EH (cell line): Measurements from ENCODE around the gene LYSMD3.
A peak's percentile ranks its signal among the peaks of the same experiment; 100 is the strongest.
"Not testable (repeated sequence)": the region's sequence is repeated elsewhere in the genome, so short reads cannot be mapped to it uniquely, and the experiment has no call there.

Source experiments
- DNase-seq: peaks from one replicate; pipeline ENCODE4 v3.0.0-alpha.2; 2015; ENCODE audit warnings: low read depth

Gene LYSMD3

DNA sequence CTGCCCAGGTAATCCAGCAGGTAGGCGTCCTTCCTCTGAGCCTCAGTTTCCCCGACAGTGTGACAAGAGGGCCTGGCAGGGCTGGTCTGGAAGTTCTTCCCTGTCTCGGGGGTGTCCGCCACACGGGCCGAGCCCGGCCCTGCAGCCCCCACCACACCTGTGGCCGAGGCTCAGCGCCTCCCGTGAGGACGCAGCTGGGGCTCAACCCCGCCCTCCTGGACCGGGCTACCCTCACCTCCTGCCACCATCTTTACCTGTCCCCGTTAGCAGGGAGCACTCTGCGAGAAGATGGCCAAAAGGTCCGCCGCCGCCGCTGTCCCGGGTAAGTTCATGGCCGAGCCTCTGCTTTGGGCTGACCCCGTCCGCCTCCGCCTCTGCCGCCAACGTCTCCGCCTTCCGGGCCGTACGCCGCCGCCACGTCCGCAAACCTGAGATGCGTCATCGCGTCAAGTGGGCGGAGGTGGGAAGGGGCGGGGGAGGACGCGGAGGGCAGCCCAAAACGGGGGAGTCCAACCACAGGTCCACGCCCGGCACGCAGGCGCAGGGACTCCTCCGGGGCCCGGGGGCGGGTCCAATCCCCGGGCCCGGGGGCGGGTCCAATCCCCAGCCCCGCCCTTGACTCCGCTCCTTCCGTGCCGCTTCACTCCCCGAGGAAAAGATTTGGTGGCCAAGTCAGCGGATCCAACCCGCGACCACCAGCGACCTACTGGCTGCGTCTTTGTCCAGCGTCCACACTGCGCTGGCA, at the start of gene LYSMD3:
Gene LYSMD3 (minus strand): TSS at position 391 of the 745 bp plus-strand sequence. CDS start 4,295 bp downstream, outside the sequence.
- DNase-seq, result peak; percentile 98

DNA sequence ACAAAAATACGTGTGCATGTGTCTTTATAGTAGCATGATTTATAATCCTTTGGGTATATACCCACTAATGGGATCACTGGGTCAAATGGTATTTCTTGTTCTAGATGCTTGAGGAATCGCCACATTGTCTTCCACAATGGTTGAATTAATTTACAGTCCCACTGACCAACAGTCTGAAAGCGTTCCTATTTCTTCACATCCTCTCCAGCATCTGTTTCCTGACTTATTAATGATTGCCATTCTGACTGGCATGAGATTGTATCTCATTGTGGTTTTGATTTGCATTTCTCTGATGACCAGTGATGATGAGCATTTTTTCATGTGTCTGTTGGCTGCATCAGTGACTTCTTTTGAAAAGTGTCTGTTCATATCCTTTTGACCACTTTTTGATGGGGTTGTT, 47.2 kb upstream of the LYSMD3 start:
- not testable (repeated sequence) for DNase-seq

DNA sequence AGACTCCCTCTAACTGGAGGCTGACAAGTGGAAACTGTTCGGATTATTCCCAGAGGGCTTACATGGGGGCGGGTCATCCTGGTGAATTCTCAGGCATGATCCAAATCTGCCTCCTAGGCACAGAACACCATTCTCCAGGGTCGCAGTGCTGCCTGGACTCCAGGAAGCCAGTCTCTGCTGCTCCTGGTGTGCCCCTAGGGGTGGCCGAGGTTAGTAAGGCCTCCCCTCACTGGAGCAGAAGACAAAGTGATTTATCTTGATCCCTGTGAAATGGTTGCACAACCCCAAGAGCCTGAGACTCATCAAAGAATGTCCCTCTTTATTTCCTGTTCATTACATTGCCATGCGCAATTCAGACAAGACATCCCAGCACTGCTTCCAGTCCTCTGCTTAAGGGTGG, 46.3 kb upstream of the LYSMD3 start:
- no peak for DNase-seq

DNA sequence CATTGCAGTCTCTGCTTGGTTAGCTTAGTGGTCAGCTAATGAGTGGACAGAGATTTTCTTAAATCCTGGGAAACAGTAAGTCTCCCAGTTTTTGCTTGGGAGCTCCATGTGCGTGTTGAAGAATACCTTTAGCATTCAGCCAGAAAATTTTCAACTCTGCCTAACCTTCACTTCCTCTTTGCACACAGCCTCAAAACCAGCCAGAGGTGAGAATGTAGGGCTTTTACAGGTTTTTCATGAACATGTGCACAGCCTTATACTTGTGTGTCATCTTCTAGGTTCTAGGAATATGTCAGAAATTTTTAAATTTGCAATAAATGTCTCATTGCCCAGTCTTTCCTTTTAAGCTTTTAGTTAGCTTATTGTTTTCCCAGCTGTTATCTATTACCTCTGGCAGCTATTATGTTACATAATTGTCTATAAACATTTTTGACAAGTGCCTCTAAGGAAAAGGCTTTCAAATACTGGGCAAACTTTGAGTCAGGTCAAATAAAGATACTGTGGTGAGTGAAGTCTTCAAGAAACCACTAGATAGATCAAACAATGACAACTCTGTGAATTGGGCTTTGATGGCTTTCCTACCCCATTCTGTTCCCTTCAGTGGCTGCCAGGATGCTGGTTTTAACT, 41.9 kb upstream of the LYSMD3 start:
- DNase-seq, result peak; percentile 1

DNA sequence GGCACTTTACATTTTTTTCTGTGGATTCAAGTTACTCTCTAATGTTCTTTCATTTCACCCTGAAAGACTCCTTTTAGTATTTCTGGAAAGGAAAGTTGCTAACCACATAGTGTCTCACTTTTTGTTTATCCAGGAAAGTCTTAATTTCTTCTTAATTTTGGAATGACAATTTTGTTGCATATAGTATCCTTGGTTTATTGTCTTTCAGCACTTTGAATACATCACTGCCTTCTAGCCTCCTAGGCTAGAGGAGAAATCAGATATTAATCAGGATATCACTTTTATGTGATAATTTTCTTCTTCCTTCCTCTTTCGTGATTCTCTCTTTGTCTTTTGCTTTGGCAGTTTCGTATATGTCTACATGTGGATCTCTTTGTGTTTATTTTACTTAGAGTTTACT, 40.6 kb upstream of the LYSMD3 start:
- no peak for DNase-seq

DNA sequence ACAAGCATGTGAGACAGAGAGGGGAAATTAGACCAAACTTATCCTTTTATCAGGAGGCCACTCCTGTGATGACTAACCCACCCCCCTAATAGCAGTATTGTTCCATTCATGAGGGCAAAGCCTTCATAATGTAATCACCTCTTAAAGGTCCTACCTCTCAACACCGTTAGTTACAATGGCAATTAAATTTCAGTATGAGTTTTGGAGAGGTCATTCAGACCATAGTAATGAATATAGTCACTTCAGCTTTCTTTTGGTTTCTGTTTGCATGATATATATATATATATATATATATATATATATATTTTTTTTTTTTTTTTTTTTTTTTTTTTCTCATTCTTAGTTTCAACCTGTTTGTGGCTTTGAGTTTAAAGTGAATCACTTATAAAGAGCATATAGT, 39.7 kb upstream of the LYSMD3 start:
- DNase-seq, result no peak

DNA sequence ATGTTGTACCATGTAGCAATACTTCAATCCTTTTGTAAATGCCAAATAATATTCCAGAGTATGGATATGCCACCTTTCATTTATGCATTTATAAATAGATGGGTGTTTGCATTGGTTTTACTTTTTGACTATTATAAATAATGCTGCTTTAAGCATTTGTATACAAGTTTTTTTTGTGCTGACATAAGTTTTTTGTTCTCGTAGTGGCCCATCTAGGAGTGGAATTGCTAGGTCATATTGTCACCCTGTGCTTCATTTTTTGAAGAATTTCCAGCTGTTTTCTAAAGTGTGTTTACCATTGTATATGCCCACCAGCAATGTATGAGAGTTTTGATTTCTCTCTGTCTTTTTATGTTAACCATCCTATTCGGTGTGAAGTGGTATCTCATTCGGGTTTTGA, 36.1 kb upstream of the LYSMD3 start:
- no peak for DNase-seq

DNA sequence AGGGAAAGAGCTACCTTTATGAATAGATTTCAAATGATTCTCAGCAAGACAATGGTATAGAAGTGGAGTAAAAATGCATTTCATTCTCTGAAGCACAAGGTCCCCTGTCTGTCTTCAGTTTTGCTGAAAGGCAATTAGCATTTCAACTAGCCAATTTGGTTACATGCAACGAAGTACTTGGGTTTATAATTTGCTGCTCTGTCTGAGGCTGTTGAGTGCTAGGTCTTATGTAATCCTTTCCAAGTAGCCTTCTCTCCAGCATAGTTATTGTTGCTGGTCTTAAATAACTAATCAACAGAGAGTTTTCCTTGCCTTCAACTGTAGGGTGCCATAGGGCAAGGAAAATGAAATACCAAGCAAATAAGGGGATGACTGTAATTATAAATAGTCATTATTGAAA, 33.7 kb upstream of the LYSMD3 start:
- DNase-seq, result no peak

DNA sequence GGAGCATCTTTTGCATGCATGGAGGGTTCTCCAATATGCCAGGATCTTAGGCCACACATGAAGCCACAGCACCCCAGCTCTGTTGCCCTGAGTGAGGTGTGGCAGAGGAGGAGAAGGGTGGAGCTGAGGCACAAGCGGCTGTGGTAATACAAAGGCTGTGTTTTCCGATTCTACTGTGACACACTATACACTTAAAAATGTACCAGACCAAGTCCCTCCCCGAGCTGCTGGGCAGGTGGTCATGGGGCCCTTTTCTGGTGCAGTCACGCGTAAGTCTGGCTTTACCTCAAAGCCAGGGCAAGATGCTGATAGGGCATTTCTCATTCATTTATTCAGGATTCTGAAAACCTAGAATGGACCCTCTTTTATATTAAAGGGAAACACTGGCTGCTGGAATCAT, 33.0 kb upstream of the LYSMD3 start:
- DNase-seq, result no peak

DNA sequence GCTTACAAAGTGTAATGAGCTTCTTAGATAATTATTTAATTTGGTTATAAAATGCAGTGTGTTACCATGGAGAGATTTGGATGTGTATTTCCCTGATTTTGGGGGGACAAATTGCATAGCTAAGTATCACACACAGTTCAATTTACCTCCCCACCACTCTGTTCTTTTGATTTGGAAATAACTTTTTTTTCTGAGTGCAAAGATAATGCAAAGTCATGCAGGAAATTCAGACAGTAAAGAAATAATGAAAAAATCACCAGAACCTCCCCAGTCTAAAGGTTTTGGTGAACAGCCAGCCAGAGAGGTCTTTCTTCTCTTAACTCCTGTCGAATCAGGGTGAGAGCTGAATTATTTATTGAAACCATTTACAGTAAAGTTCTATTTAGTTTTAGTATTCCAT, 32.4 kb upstream of the LYSMD3 start:
- no peak for DNase-seq

DNA sequence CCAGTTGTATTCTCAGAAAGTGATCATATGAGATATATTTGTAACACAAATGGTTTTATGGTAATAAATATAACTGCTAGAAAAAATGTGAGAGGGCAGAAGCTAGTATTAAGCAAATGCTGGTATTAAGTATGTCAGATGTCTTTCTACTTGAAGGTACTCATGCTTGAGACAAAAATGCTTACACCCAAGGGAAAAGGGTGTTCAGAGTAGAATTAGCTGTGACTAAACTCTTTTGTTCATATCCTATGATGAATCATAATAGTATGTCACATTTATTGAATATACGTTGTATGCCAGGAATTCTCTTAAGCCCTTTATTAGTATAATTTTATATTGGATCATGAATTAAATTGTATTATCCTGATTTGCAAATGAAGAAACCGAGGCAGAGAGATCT, 31.4 kb upstream of the LYSMD3 start:
- DNase-seq, result no peak

DNA sequence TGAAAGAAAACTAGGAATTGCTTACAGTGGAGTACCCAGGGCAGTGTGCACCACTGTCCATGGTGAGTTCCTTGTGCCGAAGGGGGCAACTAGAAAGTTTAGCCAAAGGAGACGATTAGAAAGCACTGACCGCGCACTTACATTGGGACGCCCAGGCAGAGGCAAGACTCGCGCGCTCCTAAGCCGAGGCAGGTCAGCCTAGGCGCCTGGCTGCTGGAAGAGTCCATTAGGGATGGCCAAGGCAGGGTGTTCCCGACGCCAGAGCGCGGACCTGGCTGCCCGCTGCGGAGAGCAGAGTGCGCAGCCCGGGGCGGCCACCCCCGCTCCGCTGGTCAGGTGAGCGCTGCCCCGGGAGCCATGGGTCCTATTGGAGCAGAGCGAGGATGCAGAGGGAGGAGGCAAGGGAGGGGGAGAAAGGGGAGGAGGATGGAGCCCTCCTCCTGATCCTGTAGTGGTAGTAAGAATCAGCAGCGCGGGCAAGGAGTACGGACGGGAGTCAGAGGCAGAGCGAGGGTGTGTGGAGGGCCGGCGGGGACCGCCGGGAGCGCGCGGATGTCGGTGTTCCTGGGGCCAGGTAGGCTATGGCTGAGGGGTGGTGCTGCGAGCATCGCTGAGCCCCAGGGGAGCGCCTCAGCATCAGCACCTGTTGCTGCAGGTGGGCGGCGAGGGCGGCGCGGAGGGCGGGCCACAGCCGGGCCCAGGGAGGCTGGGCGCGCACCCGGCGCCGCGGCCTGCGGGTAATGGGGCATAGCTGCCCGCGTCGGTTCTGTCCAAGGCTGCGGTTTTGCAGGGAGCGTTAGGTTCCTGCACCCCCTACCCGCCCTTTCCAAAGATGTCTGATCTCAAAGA, 29.2 kb upstream of the LYSMD3 start, which contains the start of gene ADGRV1:
Gene ADGRV1 (plus strand): TSS at position 454 of the 849 bp plus-strand sequence. CDS start 99 bp downstream, at position 553.
- DNase-seq, result peak; percentile 12

DNA sequence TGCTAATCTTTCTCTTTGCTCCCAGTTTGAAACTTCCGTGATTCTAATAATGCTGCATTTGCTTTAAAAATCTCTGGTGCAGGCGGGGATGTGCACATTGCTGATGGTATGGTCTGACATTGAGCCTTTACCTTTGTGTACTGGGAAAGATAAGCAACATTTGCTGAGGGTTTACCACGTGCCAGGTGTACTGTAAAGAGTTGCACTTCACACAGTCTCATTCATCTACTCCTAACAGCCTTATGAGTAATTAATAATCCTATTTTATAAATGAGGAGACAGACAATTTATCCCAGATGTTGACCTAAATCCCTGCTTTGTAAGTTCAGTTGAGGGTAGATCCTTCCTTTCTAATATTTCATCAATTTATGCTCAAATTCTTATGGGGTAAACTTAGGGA, 28.5 kb upstream of the LYSMD3 start:
- DNase-seq, result no peak

DNA sequence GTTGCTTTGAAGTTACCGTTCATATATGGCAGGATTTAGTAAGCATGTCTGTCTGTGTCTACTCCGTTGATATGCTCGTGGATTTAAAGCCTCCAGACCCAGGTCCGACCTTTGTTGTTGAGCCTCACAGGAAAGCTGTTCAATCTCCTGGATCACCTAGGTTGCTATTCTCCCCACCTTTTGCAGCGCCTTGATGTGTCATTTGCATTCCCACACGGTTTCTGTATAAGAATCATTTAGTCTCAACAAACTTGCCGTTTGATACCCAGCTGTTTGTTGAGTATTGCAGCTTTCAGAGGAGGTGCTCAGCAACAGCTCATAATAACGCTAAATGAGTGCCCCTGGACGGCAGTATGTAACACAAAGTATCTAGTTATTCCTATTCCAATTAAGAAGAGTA, 28.0 kb upstream of the LYSMD3 start:
- DNase-seq, result no peak

DNA sequence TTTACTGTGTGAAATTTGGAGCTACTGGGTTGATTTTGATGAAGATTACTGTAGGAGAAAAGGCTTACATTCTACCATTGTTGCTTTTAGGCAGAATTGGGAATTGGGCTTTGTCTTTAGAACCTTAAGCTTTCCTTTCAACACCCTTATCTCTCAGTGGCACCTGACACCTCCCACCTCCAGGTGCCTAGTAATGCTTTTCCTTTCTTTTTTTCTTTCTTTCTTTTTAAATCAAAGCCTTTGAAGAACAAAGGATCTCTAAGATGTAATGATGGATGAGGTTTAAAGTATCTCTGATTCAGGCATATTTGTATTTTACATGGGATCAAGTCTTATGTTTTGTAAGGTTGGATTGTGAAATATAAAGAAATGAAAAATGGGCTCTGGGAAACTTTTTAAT, 26.3 kb upstream of the LYSMD3 start:
- DNase-seq, result no peak

DNA sequence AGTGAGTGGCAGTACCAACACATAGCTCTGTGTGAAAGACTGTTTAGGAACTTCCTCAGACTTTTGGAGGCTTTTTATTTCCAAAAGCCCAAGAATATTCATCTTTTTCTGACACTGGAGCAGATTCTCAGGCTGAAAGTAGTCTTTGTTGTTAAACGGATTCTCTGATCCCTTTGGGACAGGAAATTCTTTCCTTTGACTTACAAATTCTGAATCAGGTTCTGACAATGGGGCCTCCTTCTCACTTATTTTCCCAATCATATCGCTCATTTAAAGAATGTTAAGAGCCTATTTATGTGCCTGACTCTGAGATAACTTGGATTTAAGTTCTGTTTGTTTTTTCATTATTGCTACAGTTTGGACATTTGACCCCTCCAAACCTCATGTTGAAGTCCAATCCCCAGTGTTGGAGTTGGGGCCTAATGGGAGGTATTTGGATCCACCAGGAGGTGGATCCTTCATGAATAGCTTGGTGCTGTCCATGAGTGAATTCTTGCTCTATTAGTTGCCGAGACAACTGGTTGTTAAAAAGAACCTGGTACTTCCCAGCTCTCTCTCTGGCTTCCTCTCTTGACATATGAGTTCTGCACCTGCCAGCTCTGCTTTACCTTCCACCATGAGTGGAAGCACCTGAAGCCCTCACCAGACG, 25.1 kb upstream of the LYSMD3 start:
- no peak for DNase-seq

DNA sequence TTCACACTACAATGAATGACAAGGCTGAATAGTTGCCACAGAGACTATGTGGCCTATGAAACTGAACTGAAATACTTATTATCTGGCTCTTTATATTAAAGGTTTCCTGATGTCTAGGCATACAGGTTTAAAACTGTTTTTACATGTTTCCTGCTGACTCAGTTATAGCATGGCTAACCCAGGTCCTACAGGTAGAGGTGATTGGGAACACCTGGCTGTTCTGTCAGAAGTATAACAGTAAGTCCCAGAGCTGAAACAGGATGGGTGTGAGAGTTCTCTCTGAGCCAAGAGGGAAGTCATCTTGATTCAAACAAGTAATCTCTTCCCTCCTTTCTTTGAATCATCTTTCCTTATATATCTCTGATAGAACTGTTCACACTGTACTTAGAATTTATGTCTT, 24.3 kb upstream of the LYSMD3 start:
- DNase-seq, result no peak

DNA sequence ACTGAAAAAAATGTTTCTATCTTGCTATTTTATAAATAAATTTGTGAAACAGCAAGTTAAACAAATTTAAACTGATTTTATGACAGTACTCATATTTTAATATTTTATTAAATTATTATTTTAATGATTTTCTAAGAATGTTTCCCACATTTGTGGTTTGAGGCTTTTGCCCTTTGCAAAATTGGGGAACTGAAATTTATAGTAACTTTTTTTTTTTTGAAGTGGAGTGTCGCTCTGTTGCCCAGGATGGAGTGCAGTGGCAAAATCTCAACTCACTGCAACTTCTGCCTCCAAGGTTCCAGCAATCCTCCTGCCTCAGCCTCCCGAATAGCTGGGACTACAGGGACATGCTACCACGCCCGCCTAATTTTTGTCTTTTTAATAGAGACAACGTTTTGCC, 22.0 kb upstream of the LYSMD3 start:
- DNase-seq, result no peak

DNA sequence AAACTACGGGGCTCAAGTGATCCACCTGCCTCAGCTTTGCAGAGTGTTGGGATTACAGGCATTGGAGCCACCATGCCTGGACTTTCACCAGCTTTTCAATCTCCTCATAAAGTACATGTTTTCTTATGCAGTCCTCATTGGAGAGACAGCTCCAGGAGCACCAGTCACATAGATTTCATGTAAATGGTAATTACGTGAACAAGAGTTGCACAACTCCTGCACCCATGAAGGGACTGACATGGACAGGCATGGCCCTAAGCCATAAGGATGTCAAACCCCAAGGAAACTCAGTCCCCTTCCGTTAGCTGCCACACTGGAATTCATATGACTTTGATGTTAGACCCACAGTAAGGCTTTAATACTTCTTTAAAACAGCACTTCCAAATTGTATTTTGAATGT, 21.6 kb upstream of the LYSMD3 start:
- DNase-seq, result no peak

DNA sequence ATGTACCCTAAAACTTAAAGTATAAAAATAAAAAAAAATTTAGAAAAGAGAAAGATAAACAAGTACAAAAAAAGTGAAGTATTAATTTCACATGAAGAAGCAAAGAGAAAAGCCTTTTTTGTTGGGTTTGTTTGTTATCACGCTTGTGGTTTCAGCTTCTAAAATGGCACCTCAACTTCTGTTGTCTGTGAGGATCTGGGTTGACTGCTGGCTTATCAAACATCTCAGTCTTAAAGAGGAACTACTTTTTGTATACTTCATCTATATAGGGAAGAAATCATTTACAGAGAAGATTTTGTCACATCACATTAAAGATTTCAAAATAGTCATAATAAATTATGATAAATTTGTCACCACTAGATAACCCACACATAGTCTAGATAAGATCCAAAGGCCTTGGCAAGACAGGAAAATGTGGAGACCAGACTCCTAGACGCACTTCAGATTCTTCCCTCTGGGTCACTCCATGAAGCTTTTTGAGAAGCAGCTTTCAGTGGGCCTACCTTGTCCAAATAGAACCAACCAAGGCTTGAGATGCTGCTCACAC, 20.4 kb upstream of the LYSMD3 start:
- no peak for DNase-seq

DNA sequence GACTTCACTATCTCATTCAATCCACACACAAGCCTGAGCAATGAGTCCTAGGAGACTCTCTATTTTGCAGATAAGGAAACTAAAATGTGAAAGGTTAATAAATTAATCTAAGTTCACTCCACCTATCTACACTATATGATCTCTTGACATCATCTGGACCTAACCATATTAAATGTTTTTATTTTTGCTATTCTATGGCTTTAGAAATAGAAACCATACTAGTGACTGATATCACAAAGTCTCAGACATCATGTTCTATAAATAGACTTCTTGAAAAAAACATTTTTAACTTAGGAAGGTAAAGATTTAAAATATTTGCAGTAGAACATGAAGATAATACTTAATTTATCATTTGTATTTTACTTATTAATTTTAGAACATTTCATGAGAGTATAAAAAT, 19.8 kb upstream of the LYSMD3 start:
- no peak for DNase-seq

DNA sequence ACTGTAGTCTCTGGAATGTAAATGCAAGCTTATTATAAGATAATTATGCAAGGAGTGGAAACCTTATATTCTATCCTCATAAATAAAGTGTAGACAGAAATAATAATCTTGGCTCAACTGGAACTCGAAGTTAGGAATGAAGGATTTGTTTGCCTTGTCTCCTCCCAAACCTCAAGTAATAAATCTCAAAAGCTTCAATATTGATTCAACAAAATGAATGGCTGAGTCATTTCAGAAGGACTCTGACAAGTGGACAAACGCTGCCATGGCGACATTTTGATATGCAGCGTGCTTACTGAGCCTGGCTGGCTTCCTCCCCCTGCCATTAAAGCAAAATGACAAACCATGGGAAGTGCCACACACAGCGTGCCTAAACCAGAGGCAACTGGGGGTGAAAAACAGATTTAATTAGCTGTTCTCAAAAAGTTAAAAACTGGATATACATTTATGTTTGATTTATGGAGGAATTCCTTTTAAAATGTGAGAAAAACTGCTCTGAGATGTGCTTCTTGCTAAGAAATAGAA, 18.7 kb upstream of the LYSMD3 start:
- peak; percentile 55 for DNase-seq
